Measurements from ENCODE around the gene CXCR4. TPM values are rescaled to one million over a fixed set of nuclear protein-coding genes. Genes with fewer than 3 reads are reported as not detected.
A peak's percentile ranks its signal among the peaks of the same experiment; 100 is the strongest.

CXCR4 gene
- polyA plus RNA-seq, 1 of the 3 experiments (the other 2 are of a cell fraction), result 0.48 TPM

DNA sequence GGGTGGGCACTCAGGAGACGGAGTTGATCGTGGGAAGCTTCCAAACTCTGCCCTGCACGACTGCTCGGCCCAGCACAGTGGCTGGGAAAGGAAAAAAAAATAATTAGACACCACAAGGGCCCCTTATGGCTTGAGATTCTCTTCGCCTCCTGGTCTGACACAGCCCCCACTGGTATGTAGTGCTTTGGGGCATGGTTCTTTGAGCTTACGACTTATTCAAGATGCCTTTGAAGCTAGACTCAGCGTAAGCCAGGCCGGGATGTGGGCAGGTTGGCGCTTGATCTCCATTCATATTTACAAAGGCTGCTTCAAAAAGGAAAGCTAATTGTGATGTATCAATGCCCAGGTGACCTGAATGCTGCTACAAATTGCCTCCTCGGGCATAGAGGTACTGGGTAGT, 50.5 kb downstream of the CXCR4 start:
- no peaks in the 10 kb centered on the region for H3K9me2 ChIP-seq
- no peaks in the 10 kb centered on the region for H3K79me2 ChIP-seq (ENCODE audit: insufficient read depth)
- H3F3A ChIP-seq (replicated peaks; ENCODE audit: insufficient read depth), result no peaks in the 10 kb centered on the region
- H3K4me3 ChIP-seq (ENCODE audit: low read depth in 2 of 2, low read length in 1 of 2), result no peak overlapping the region
- no peaks in the 10 kb centered on the region for H3K36me3 ChIP-seq (replicated peaks in 1 of 2; ENCODE audit: control insufficient read depth in 1 of 2, insufficient read depth in 2 of 2, low read length in 1 of 2)
- 54% methylated on average over 10 of the region's 10 CpGs for WGBS (ENCODE audit: low lambda C conversion rate)
- no peaks in the 10 kb centered on the region for H3K9me3 ChIP-seq
- peaks cover 0 to 47% of the 10 kb centered on the region in 2 experiments; a peak in 2 of 4 replicates for H3K4me1 ChIP-seq (ENCODE audit: control insufficient read depth in 1 of 2, insufficient read depth in 2 of 2, low read depth in 1 of 2, low read length in 1 of 2)
- H4K20me1 ChIP-seq (ENCODE audit: insufficient read depth), result no peaks in the 10 kb centered on the region
- no peak overlapping the region for H2AFZ ChIP-seq (ENCODE audit: low read depth)
- no peak overlapping the region for H3K4me2 ChIP-seq
- ChIA-PET POLR2A (interaction anchor here (0.9 kb wide), 1 partner anchor 49 kb away, joined by 3 read pairs; no protein-coding TSS in a partner anchor), CTCF (interaction anchor here (1.3 to 3.1 kb wide), 3 partner anchors 10 to 74 kb away, joined by 3 to 15 read pairs (median 3); no protein-coding TSS in a partner anchor)
- TF ChIP-seq POLR2AphosphoS5 (IDR thresholded peaks at IDR 0.05; ENCODE audit: low read depth, low read length) (no peak), GATA2 (CRISPR knock-in tag; IDR thresholded peaks at IDR 0.05) (no peak), MEF2A (IDR thresholded peaks at IDR 0.05; ENCODE audit: borderline replicate concordance, low read depth) (no peak), GABPA (IDR thresholded peaks at IDR 0.05; ENCODE audit: low read depth) (no peak), RXRA (IDR thresholded peaks at IDR 0.05; ENCODE audit: borderline replicate concordance, low read depth) (no peak)
- TF ChIP-seq, protein P1, sequence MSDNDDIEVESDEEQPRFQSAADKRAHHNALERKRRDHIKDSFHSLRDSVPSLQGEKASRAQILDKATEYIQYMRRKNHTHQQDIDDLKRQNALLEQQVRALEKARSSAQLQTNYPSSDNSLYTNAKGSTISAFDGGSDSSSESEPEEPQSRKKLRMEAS (IDR thresholded peaks at IDR 0.05; ENCODE audit: low read depth), result no peak
- peak overlapping the region in 1 of 2 experiments; percentile 92; a peak in 2 of 4 replicates for H3K27ac ChIP-seq (ENCODE audit: low read depth in 2 of 2, low read length in 1 of 2)
- DNase-seq, result no peak
- H3K9ac ChIP-seq, result no peak overlapping the region
- H3K27me3 ChIP-seq (ENCODE audit: insufficient read depth), result no peaks in the 10 kb centered on the region

DNA sequence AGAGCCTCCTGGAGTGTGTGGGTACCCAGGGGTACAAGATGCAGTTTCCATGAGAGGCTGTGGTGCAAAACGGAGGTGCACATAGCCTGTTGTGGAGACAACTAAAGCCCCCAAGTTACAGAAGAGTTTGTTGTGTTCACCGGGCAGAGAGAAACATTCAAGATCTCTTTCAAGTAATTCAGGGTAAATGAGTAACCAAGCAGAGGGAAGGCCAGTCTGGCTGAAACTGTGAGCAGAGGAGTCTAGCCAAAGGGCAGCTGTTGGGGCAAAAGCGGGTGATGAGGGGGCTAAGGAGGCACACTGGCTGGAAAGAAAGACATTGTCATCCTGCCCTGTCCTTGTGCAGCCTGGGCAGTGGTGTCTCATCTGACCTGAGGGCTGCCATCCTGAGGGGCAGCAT, 52.0 kb downstream of the CXCR4 start:
- Histone ChIP-seq H3K4me2 (no peak overlapping the region), H3F3A (replicated peaks; ENCODE audit: insufficient read depth) (no peaks in the 10 kb centered on the region), H3K79me2 (ENCODE audit: insufficient read depth) (no peaks in the 10 kb centered on the region), H3K9ac (no peak overlapping the region), H3K36me3 (replicated peaks in 1 of 2; ENCODE audit: control insufficient read depth in 1 of 2, insufficient read depth in 2 of 2, low read length in 1 of 2) (no peaks in the 10 kb centered on the region), H3K9me2 (no peaks in the 10 kb centered on the region), H3K4me3 (ENCODE audit: low read depth in 2 of 2, low read length in 1 of 2) (no peak overlapping the region), H3K9me3 (no peaks in the 10 kb centered on the region), H3K4me1 (ENCODE audit: control insufficient read depth in 1 of 2, insufficient read depth in 2 of 2, low read depth in 1 of 2, low read length in 1 of 2) (peaks cover 0 to 48% of the 10 kb centered on the region in 2 experiments; a peak in 2 of 4 replicates), H4K20me1 (ENCODE audit: insufficient read depth) (no peaks in the 10 kb centered on the region), H3K27me3 (ENCODE audit: insufficient read depth) (no peaks in the 10 kb centered on the region), H3K27ac (ENCODE audit: low read depth in 2 of 2, low read length in 1 of 2) (no peak overlapping the region), H2AFZ (ENCODE audit: low read depth) (no peak overlapping the region)
- POLR2A ChIA-PET, result no interaction called here
- DNase-seq, result no peak
- WGBS (ENCODE audit: low lambda C conversion rate), result 43% methylated on average over 3 of the region's 3 CpGs
- no peak for TF ChIP-seq POLR2AphosphoS5 (IDR thresholded peaks at IDR 0.05; ENCODE audit: low read depth, low read length)
- CTCF ChIA-PET, result no interaction called here

DNA sequence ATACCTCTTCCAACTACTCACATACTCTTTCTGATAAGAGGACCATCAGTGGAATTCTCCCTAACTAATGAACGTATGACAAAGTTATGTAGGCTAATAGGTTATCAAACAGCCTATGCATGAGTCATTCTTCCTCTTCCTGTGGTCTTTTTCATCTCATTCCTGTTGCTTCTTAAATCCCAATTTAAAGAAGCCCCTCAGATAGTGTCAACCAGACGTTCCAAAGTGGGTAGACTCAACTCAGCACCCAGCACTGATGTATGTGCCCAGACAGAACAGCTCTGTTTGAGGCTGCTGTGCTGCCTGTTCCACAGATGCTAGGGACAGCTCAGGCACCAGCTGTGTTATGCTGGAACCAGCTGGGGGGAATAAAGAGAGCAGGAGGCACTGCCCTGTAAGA, 52.6 kb downstream of the CXCR4 start:
- ChIA-PET CTCF (interaction anchor here (0.9 kb wide), 1 partner anchor 68 kb away, joined by 3 read pairs; no protein-coding TSS in a partner anchor), POLR2A (no interaction called here)
- 11% methylated on average over 2 of the region's 2 CpGs for WGBS (ENCODE audit: low lambda C conversion rate)

More for the DNA sequence above, 52.6 kb downstream of the CXCR4 start:
- Histone ChIP-seq H4K20me1 (ENCODE audit: insufficient read depth) (no peaks in the 10 kb centered on the region), H3K27me3 (ENCODE audit: insufficient read depth) (no peaks in the 10 kb centered on the region), H3K27ac (ENCODE audit: low read depth in 2 of 2, low read length in 1 of 2) (no peak overlapping the region; a peak in 1 of 4 replicates), H3F3A (replicated peaks; ENCODE audit: insufficient read depth) (no peaks in the 10 kb centered on the region), H3K79me2 (ENCODE audit: insufficient read depth) (no peaks in the 10 kb centered on the region), H3K9ac (no peak overlapping the region), H3K4me2 (no peak overlapping the region), H2AFZ (ENCODE audit: low read depth) (no peak overlapping the region), H3K9me3 (no peaks in the 10 kb centered on the region), H3K9me2 (no peaks in the 10 kb centered on the region), H3K4me3 (ENCODE audit: low read depth in 2 of 2, low read length in 1 of 2) (no peak overlapping the region), H3K36me3 (replicated peaks in 1 of 2; ENCODE audit: control insufficient read depth in 1 of 2, insufficient read depth in 2 of 2, low read length in 1 of 2) (no peaks in the 10 kb centered on the region), H3K4me1 (ENCODE audit: control insufficient read depth in 1 of 2, insufficient read depth in 2 of 2, low read depth in 1 of 2, low read length in 1 of 2) (peaks cover 0 to 53% of the 10 kb centered on the region in 2 experiments; a peak in 2 of 4 replicates)
- TF ChIP-seq YY1 (IDR thresholded peaks at IDR 0.05; ENCODE audit: low read depth) (no peak), MXI1 (IDR thresholded peaks at IDR 0.05; ENCODE audit: low read depth, low read length) (no peak), RFX5 (IDR thresholded peaks at IDR 0.05; ENCODE audit: low read length) (no peak), NRF1 (IDR thresholded peaks at IDR 0.05; ENCODE audit: low read depth, low read length) (no peak), GATA2 (CRISPR knock-in tag; IDR thresholded peaks at IDR 0.05) (no peak), RCOR1 (IDR thresholded peaks at IDR 0.05; ENCODE audit: low read length) (no peak), FOXM1 (IDR thresholded peaks at IDR 0.05; ENCODE audit: low read depth) (no peak), GABPA (IDR thresholded peaks at IDR 0.05; ENCODE audit: low read depth) (no peak), SMC3 (IDR thresholded peaks at IDR 0.05; ENCODE audit: low read depth, low read length) (no peak)
- TF ChIP-seq, protein P2, sequence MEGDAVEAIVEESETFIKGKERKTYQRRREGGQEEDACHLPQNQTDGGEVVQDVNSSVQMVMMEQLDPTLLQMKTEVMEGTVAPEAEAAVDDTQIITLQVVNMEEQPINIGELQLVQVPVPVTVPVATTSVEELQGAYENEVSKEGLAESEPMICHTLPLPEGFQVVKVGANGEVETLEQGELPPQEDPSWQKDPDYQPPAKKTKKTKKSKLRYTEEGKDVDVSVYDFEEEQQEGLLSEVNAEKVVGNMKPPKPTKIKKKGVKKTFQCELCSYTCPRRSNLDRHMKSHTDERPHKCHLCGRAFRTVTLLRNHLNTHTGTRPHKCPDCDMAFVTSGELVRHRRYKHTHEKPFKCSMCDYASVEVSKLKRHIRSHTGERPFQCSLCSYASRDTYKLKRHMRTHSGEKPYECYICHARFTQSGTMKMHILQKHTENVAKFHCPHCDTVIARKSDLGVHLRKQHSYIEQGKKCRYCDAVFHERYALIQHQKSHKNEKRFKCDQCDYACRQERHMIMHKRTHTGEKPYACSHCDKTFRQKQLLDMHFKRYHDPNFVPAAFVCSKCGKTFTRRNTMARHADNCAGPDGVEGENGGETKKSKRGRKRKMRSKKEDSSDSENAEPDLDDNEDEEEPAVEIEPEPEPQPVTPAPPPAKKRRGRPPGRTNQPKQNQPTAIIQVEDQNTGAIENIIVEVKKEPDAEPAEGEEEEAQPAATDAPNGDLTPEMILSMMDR (IDR thresholded peaks at IDR 0.05), result no peak
- TF ChIP-seq, protein P3, sequence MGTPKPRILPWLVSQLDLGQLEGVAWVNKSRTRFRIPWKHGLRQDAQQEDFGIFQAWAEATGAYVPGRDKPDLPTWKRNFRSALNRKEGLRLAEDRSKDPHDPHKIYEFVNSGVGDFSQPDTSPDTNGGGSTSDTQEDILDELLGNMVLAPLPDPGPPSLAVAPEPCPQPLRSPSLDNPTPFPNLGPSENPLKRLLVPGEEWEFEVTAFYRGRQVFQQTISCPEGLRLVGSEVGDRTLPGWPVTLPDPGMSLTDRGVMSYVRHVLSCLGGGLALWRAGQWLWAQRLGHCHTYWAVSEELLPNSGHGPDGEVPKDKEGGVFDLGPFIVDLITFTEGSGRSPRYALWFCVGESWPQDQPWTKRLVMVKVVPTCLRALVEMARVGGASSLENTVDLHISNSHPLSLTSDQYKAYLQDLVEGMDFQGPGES (IDR thresholded peaks at IDR 0.05; ENCODE audit: low read depth, low read length), result no peak
- TF ChIP-seq, protein P1 (IDR thresholded peaks at IDR 0.05; ENCODE audit: low read depth), result no peak
- TF ChIP-seq, protein P4, sequence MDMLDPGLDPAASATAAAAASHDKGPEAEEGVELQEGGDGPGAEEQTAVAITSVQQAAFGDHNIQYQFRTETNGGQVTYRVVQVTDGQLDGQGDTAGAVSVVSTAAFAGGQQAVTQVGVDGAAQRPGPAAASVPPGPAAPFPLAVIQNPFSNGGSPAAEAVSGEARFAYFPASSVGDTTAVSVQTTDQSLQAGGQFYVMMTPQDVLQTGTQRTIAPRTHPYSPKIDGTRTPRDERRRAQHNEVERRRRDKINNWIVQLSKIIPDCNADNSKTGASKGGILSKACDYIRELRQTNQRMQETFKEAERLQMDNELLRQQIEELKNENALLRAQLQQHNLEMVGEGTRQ (IDR thresholded peaks at IDR 0.05; ENCODE audit: borderline replicate concordance, low read depth, low read length), result no peak
- TF ChIP-seq, protein P5, sequence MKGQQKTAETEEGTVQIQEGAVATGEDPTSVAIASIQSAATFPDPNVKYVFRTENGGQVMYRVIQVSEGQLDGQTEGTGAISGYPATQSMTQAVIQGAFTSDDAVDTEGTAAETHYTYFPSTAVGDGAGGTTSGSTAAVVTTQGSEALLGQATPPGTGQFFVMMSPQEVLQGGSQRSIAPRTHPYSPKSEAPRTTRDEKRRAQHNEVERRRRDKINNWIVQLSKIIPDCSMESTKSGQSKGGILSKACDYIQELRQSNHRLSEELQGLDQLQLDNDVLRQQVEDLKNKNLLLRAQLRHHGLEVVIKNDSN (IDR thresholded peaks at IDR 0.05; ENCODE audit: borderline replicate concordance, low read depth), result no peak
- DNase-seq, result no peak

Measured in SK-N-SH (cell line).